Bronchial epithelial cell (primary cell): Measurements from ENCODE around the gene STRA6. TPM values are rescaled to one million over a fixed set of nuclear protein-coding genes. Genes with fewer than 3 reads are reported as not detected.

Experiments
- DNase-seq: peaks from one replicate; pipeline ENCODE4 v3.0.0-alpha.2; 2010; ENCODE audit warnings: low read depth
- FAIRE-seq: peaks from 2 replicates; lab custom pipeline; 2011; peaks lifted over from hg19 to GRCh38; lab: Jason Lieb, UNC
- H3K27me3 ChIP-seq: 2 replicates; pipeline ENCODE4 v1.5.1; 2011; ENCODE audit warnings: low read length; ENCODE audit not compliant: control insufficient read depth, insufficient read depth
- H3K36me3 ChIP-seq: 2 replicates; pipeline ENCODE4 v1.5.1; 2011; ENCODE audit warnings: low read length; ENCODE audit not compliant: control insufficient read depth, insufficient read depth
- H3K4me3 ChIP-seq: 2 replicates; pipeline ENCODE4 v1.5.1; 2011; ENCODE audit warnings: mild to moderate bottlenecking, low read depth, low read length, control low read depth
- total RNA-seq: library from RNA; depleted of rRNA; stranded (reverse); fragments of >200 nt; gene quantifications from 2 replicates; pipeline ENCODE4 v1.2.1, GENCODE V29; 2014
- TF ChIP-seq, protein P1 (sequence below): IDR thresholded peaks from 2 replicates; pipeline ENCODE4 v1.5.1; 2011; ENCODE audit warnings: mild to moderate bottlenecking, moderate library complexity, low read length, control low read depth, inconsistent platforms; ENCODE audit not compliant: insufficient read depth, severe bottlenecking

The STRA6 gene
- total RNA-seq, 1 donor from 2014 or later: 0.26 TPM

DNA sequence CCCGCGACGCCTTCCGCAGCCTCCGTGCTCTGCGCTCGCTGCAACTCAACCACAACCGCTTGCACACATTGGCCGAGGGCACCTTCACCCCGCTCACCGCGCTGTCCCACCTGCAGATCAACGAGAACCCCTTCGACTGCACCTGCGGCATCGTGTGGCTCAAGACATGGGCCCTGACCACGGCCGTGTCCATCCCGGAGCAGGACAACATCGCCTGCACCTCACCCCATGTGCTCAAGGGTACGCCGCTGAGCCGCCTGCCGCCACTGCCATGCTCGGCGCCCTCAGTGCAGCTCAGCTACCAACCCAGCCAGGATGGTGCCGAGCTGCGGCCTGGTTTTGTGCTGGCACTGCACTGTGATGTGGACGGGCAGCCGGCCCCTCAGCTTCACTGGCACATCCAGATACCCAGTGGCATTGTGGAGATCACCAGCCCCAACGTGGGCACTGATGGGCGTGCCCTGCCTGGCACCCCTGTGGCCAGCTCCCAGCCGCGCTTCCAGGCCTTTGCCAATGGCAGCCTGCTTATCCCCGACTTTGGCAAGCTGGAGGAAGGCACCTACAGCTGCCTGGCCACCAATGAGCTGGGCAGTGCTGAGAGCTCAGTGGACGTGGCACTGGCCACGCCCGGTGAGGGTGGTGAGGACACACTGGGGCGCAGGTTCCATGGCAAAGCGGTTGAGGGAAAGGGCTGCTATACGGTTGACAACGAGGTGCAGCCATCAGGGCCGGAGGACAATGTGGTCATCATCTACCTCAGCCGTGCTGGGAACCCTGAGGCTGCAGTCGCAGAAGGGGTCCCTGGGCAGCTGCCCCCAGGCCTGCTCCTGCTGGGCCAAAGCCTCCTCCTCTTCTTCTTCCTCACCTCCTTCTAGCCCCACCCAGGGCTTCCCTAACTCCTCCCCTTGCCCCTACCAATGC is 27.1 kb downstream of the STRA6 start:
- TF ChIP-seq, protein P1, sequence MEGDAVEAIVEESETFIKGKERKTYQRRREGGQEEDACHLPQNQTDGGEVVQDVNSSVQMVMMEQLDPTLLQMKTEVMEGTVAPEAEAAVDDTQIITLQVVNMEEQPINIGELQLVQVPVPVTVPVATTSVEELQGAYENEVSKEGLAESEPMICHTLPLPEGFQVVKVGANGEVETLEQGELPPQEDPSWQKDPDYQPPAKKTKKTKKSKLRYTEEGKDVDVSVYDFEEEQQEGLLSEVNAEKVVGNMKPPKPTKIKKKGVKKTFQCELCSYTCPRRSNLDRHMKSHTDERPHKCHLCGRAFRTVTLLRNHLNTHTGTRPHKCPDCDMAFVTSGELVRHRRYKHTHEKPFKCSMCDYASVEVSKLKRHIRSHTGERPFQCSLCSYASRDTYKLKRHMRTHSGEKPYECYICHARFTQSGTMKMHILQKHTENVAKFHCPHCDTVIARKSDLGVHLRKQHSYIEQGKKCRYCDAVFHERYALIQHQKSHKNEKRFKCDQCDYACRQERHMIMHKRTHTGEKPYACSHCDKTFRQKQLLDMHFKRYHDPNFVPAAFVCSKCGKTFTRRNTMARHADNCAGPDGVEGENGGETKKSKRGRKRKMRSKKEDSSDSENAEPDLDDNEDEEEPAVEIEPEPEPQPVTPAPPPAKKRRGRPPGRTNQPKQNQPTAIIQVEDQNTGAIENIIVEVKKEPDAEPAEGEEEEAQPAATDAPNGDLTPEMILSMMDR: no peak
- no peak for FAIRE-seq
- Histone ChIP-seq H3K36me3 (no peaks in the 10 kb centered on the region), H3K4me3 (no peak overlapping the region), H3K27me3 (peaks cover 16% of the 10 kb centered on the region)
- no peak for DNase-seq

- Histone ChIP-seq H3K36me3 (no peaks in the 10 kb centered on the region), H3K27me3 (peaks cover 16% of the 10 kb centered on the region), H3K4me3 (no peak overlapping the region)
- TF ChIP-seq, protein P1: no peak
- DNase-seq (no peak), FAIRE-seq (no peak)
Observed at GRCh38 chr15:74174958-74175253, 27.7 kb downstream of the STRA6 start.

GRCh38 chr15:74174219-74174957 is 28.2 kb downstream of the STRA6 start:
- DNase-seq (no peak), FAIRE-seq (peak; percentile 36)
- peaks cover 16% of the 10 kb centered on the region for H3K27me3 ChIP-seq
- no peaks in the 10 kb centered on the region for H3K36me3 ChIP-seq
- TF ChIP-seq, protein P1: no peak
- H3K4me3 ChIP-seq: no peak overlapping the region

- no peak for DNase-seq
Observed at GRCh38 chr15:74173380-74174218, 29.0 kb downstream of the STRA6 start, which contains the start of gene ISLR. ISLR (plus strand) TSS chr15:74173710; CDS start chr15:74174859, 1,149 bp downstream.

More at GRCh38 chr15:74173380-74174218, 29.0 kb downstream of the STRA6 start, which contains the start of gene ISLR:
- Histone ChIP-seq H3K27me3 (peaks cover 16% of the 10 kb centered on the region), H3K36me3 (no peaks in the 10 kb centered on the region), H3K4me3 (no peak within 1 kb of the TSS)
- TF ChIP-seq, protein P1: no peak
- FAIRE-seq: no peak
